NT2/D1 (cell line): ENCODE results near the gene UNC5B.

Experiments
- DNase-seq: peaks from one replicate; pipeline ENCODE4 v3.0.0-alpha.2; 2011; ENCODE audit warnings: low read depth, low spot score
- H3K27me3 ChIP-seq: 2 replicates; pipeline ENCODE4 v1.6.0; 2011; ENCODE audit warnings: mild to moderate bottlenecking; ENCODE audit not compliant: insufficient read length, insufficient read depth
- H3K36me3 ChIP-seq: 2 replicates; pipeline ENCODE4 v1.6.1; 2011; ENCODE audit warnings: mild to moderate bottlenecking, low read length, mixed read lengths; ENCODE audit not compliant: insufficient read depth, insufficient read length
- H3K4me1 ChIP-seq: 2 replicates; pipeline ENCODE4 v1.5.1; 2011; ENCODE audit not compliant: insufficient read depth, insufficient read length
- H3K4me3 ChIP-seq: 2 replicates; pipeline ENCODE4 v1.5.1; 2011; ENCODE audit warnings: low read depth; ENCODE audit not compliant: insufficient read length
- H3K9ac ChIP-seq: 2 replicates; pipeline ENCODE4 v1.6.0; 2011; ENCODE audit warnings: low read depth; ENCODE audit not compliant: insufficient read length
- H3K9me3 ChIP-seq: 2 replicates; pipeline ENCODE4 v1.5.1; 2011; ENCODE audit warnings: mild to moderate bottlenecking, low read length; ENCODE audit not compliant: insufficient read depth
- SUZ12 ChIP-seq: IDR thresholded peaks from 2 replicates; pipeline ENCODE4 v1.6.1; 2011; ENCODE audit not compliant: insufficient read length, insufficient read depth; ENCODE audit errors: extremely low read depth
- YY1 ChIP-seq: IDR thresholded peaks from 2 replicates; pipeline ENCODE4 v1.6.1; 2011; ENCODE audit not compliant: insufficient read length, insufficient read depth
- ZNF274 ChIP-seq: IDR thresholded peaks from 2 replicates; pipeline ENCODE4 v1.6.1; 2011; ENCODE audit warnings: mild to moderate bottlenecking, low read depth, low read length

Gene UNC5B

GRCh38 chr10:71326464-71326881 is 114.1 kb downstream of the UNC5B start:
- TF ChIP-seq YY1 (no peak), ZNF274 (no peak), SUZ12 (no peak)
- Histone ChIP-seq H3K36me3 (peaks cover 23% of the 10 kb centered on the region), H3K4me1 (no peaks in the 10 kb centered on the region), H3K27me3 (no peaks in the 10 kb centered on the region), H3K9ac (no peak overlapping the region), H3K4me3 (no peak overlapping the region), H3K9me3 (no peaks in the 10 kb centered on the region)
- DNase-seq = no peak

GRCh38 chr10:71330789-71331404 is 118.5 kb downstream of the UNC5B start:
- Histone ChIP-seq H3K4me1 (peaks cover 7% of the 10 kb centered on the region), H3K36me3 (no peaks in the 10 kb centered on the region), H3K9ac (no peak overlapping the region), H3K9me3 (no peaks in the 10 kb centered on the region), H3K4me3 (no peak overlapping the region), H3K27me3 (no peaks in the 10 kb centered on the region)
- no peak for TF ChIP-seq YY1
- no peak for TF ChIP-seq SUZ12
- TF ChIP-seq ZNF274 = no peak
- DNase-seq = no peak

DNA sequence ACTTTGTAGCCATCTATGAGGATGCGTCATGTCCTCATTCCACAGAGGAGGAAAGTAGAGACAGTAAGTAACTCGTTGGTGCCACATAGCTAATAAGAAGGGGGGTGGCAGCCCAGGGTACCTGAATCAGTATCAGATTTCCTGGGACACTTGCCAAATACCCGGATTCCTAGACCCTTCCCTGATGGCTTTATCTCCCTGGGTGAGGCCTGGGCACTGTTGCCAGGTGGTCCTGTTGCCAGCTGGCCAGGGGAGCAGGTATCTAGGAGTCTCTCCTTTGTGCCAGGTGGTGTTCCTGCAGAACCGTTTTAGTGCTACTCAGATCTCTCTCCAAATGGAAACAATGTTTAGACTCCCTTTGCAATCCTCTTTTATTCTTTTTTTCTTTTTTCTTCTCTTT is 119.4 kb downstream of the UNC5B start:
- no peak for TF ChIP-seq YY1
- no peak for TF ChIP-seq SUZ12
- no peak for TF ChIP-seq ZNF274
- H3K27me3 ChIP-seq = no peaks in the 10 kb centered on the region
- no peaks in the 10 kb centered on the region for H3K36me3 ChIP-seq
- no peak overlapping the region for H3K4me3 ChIP-seq
- DNase-seq = no peak
- H3K9me3 ChIP-seq = no peaks in the 10 kb centered on the region
- H3K4me1 ChIP-seq = peaks cover 13% of the 10 kb centered on the region
- no peak overlapping the region for H3K9ac ChIP-seq

DNA sequence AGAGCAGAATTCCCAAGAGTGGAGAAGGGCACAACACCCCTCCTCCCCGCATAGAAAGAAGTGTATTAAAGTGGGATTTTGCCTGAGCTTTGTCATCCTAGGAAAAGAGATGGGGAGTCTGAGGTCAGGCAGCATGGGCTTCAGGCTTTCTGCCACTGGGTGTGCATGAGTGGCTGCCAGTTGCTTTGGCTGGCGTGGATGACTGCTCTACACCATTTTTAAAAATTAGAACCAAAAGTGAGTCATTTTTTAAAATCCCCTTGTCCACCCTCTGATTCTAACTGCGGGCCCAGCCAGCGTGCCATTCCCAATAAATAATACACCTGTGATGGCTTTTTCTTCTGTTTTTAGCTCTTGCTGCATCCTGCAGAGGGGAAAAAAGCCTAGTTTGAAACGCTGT is 120.1 kb downstream of the UNC5B start:
- no peaks in the 10 kb centered on the region for H3K9me3 ChIP-seq
- no peak overlapping the region for H3K4me3 ChIP-seq
- no peaks in the 10 kb centered on the region for H3K36me3 ChIP-seq
- no peak for DNase-seq
- peaks cover 19% of the 10 kb centered on the region for H3K4me1 ChIP-seq
- no peaks in the 10 kb centered on the region for H3K27me3 ChIP-seq
- no peak overlapping the region for H3K9ac ChIP-seq
- TF ChIP-seq SUZ12 (no peak), YY1 (no peak), ZNF274 (no peak)

- DNase-seq = no peak
- no peaks in the 10 kb centered on the region for H3K27me3 ChIP-seq
- H3K36me3 ChIP-seq = no peaks in the 10 kb centered on the region
- H3K4me1 ChIP-seq = peaks cover 19% of the 10 kb centered on the region
- no peaks in the 10 kb centered on the region for H3K9me3 ChIP-seq
- TF ChIP-seq ZNF274 (no peak), SUZ12 (no peak), YY1 (no peak)
- H3K4me3 ChIP-seq = no peak overlapping the region
- H3K9ac ChIP-seq = peak overlapping the region; percentile 24
Measured at GRCh38 chr10:71333129-71333887, 120.9 kb downstream of the UNC5B start.

- peak overlapping the region; percentile 24 for H3K9ac ChIP-seq
- DNase-seq = no peak
- peaks cover 20% of the 10 kb centered on the region for H3K4me1 ChIP-seq
- no peak for TF ChIP-seq SUZ12
- TF ChIP-seq ZNF274 = no peak
- no peak for TF ChIP-seq YY1
- no peaks in the 10 kb centered on the region for H3K9me3 ChIP-seq
- no peaks in the 10 kb centered on the region for H3K36me3 ChIP-seq
- H3K4me3 ChIP-seq = no peak overlapping the region
- H3K27me3 ChIP-seq = no peaks in the 10 kb centered on the region
Measured at GRCh38 chr10:71334221-71334791, 121.9 kb downstream of the UNC5B start.

GRCh38 chr10:71335173-71335708 is 122.9 kb downstream of the UNC5B start:
- Histone ChIP-seq H3K9me3 (no peaks in the 10 kb centered on the region), H3K9ac (no peak overlapping the region), H3K4me3 (no peak overlapping the region), H3K4me1 (peaks cover 26% of the 10 kb centered on the region), H3K27me3 (no peaks in the 10 kb centered on the region), H3K36me3 (no peaks in the 10 kb centered on the region)
- no peak for DNase-seq
- no peak for TF ChIP-seq SUZ12
- TF ChIP-seq YY1 = no peak
- no peak for TF ChIP-seq ZNF274

DNA sequence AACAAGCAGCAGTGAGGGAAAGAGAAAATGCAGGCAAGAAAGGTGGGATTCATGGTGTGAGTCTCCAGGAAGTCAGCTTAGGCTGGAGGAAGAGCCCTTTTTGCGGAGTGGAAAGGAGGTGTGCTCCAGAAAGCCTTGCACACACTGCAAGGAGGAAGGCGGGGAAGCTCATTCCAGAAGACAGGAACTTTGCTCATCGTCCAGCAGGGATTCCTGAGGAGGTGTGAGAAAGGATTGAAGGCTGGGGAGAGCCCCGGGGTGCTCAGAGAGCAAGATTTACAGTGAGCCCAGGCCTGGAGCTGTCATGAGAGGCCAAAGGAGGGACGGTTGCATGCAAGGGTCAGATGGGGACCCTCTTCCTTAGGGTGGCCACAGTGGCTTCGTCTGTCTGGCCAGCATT is 124.3 kb downstream of the UNC5B start:
- H3K36me3 ChIP-seq = no peaks in the 10 kb centered on the region
- no peak overlapping the region for H3K9ac ChIP-seq
- DNase-seq = no peak
- H3K4me1 ChIP-seq = peaks cover 28% of the 10 kb centered on the region
- no peaks in the 10 kb centered on the region for H3K9me3 ChIP-seq
- no peak for TF ChIP-seq SUZ12
- TF ChIP-seq ZNF274 = no peak
- TF ChIP-seq YY1 = no peak
- H3K4me3 ChIP-seq = no peak overlapping the region
- no peaks in the 10 kb centered on the region for H3K27me3 ChIP-seq
